IPS-18c (cell line): Measurements from ENCODE around the gene OR12D3.
"Not testable (repeated sequence)": the region's sequence is repeated elsewhere in the genome, so short reads cannot be mapped to it uniquely, and the experiment has no call there.

Experiments used
- H3K4me3 ChIP-seq: 2 replicates; pipeline ENCODE4 v1.7.0; 2013; ENCODE audit warnings: low read depth, mild to moderate bottlenecking, low read length, moderate library complexity; ENCODE audit not compliant: insufficient read depth
- H3K9me3 ChIP-seq: one replicate; pipeline ENCODE4 v1.6.1; 2013; ENCODE audit warnings: mild to moderate bottlenecking, low read length, moderate library complexity; ENCODE audit not compliant: control insufficient read depth, insufficient read depth

Gene OR12D3, protein sequence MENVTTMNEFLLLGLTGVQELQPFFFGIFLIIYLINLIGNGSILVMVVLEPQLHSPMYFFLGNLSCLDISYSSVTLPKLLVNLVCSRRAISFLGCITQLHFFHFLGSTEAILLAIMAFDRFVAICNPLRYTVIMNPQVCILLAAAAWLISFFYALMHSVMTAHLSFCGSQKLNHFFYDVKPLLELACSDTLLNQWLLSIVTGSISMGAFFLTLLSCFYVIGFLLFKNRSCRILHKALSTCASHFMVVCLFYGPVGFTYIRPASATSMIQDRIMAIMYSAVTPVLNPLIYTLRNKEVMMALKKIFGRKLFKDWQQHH

GRCh38 chr6:29375191-29375590, at the start of gene OR12D3:
TSS of gene OR12D3 (minus strand) at chr6:29375291. CDS start at chr6:29375287, 4 bp downstream.
- no peaks in the 10 kb centered on the region for H3K9me3 ChIP-seq
- no peak within 1 kb of the TSS for H3K4me3 ChIP-seq

GRCh38 chr6:29424575-29424974, 49.5 kb upstream of the OR12D3 start:
- Histone ChIP-seq H3K4me3 (no peak overlapping the region), H3K9me3 (no peaks in the 10 kb centered on the region)

GRCh38 chr6:29424168-29424567, 49.1 kb upstream of the OR12D3 start:
- H3K4me3 ChIP-seq, result no peak overlapping the region

DNA sequence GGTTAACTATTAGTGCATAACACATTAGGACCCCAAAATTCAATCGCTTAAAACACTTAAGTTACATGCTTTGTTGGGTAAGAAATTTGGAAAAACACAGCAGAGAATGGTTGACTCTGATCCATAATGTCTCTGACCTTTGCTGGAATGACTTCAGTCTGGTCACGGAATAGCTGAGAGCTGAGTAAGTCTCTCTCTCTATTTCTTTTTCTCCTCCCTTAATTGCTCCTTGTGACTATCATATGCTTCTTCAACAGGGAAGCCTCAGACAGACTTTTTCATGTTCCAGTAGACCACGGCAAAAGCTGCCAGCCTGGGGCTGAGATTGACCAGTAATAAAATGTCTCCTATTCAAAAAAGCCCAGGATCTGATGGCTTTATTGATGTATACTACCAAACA, 44.4 kb upstream of the OR12D3 start:
- no peaks in the 10 kb centered on the region for H3K9me3 ChIP-seq
- H3K4me3 ChIP-seq, result no peak overlapping the region

More at GRCh38 chr6:29424168-29424567, 49.1 kb upstream of the OR12D3 start:
- H3K9me3 ChIP-seq, result no peaks in the 10 kb centered on the region

DNA sequence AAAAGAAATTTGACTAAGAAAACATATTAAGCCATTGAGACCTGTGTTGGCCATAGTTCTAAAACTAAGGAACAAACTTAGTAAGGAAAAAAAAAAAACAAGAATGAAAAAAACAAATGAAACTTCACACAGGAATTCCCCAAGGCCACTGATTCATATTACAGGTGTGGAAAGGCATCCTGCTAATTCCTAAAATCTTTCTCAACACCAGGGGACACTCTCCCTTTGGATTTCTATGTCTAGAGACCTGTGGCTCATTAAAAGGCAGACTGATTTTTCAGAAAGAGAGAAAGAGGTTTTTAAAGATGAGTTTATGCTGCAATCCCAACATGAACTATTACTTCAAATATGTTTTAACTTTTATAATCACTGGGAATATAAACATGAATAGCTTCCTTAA, 39.5 kb upstream of the OR12D3 start, which contains the start of gene OR12D1:
TSS of gene OR12D1 (plus strand) at position 341 of the 400 bp plus-strand sequence.
- H3K9me3 ChIP-seq, result peaks cover 2% of the 10 kb centered on the region
- no peak within 1 kb of the TSS for H3K4me3 ChIP-seq

DNA sequence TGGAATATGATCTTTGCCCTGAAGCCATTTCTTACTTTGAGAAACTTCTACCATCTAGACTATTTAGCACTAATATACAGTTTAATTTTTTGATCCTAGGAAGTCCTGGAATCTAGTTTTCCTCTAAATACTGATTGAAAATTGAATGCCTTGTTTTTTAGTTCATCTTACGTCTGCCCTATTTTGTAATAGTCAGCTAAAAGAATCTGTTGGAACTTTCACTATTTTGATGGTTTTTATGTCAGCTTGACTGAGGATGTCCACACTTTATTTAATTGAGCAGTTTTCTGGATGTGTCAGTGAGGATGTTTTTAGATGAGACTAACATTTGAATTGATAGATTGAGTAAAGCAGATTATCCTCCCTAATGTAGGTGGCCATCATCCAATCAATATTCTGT, 28.7 kb upstream of the OR12D3 start:
- Histone ChIP-seq H3K4me3 (no peak overlapping the region), H3K9me3 (no peaks in the 10 kb centered on the region)

GRCh38 chr6:29399525-29399924, 24.4 kb upstream of the OR12D3 start:
- Histone ChIP-seq H3K9me3 (no peaks in the 10 kb centered on the region), H3K4me3 (no peak overlapping the region)

DNA sequence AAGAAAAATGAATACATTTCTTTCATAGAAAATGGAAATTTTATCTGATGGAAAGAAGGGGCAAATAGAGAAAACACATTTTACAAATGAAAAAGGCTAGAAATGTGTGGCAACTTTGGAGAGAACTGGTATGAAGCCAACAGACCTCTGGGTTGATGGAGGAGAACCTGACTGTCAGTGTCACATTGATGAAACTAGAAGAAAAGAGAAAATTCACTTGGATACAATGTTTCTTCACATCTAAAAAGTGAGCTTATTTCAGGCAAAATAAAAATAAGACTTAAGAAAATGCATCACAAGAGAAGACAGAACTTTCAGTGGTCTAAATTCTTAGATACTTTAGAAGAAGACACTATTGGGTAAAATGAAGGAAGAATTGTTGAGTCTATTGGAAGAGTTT, 20.2 kb upstream of the OR12D3 start, which contains the start of gene OR12D2:
TSS of gene OR12D2 (plus strand) at position 301 of the 400 bp plus-strand sequence. CDS start 1,069 bp downstream, outside the sequence.
- Histone ChIP-seq H3K9me3 (no peaks in the 10 kb centered on the region), H3K4me3 (no peak within 1 kb of the TSS)

DNA sequence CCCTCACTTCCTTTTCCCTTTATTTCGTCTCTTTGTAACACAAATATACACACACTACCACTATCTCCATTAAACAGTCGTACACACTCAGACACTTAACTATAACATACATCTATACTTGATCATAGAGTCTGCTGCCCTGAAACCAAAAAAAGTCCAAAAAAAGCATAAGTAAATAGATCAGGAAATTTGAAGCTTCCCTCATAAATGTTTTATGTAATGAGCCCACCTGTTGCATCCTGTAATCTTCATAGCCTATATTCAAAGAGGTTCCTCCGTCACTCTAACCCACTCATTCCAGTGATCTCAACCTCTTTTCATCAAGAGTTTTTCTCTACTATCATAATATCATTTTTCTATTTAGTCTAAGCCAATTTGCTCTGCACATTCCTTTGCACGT, 13.4 kb upstream of the OR12D3 start:
- H3K9me3 ChIP-seq, result no peaks in the 10 kb centered on the region
- H3K4me3 ChIP-seq, result no peak overlapping the region

GRCh38 chr6:29376003-29376402, 912 bp upstream of the OR12D3 start:
- Histone ChIP-seq H3K4me3 (no peak overlapping the region), H3K9me3 (no peaks in the 10 kb centered on the region)

- Histone ChIP-seq H3K9me3 (no peaks in the 10 kb centered on the region), H3K4me3 (no peak within 1 kb of the TSS)
Measured at GRCh38 chr6:29368765-29369164, 6.3 kb downstream of the OR12D3 start, which contains the start of gene OR5V1. TSS of gene OR5V1 (minus strand) at chr6:29368865. CDS start at chr6:29356195, 12,670 bp downstream.

DNA sequence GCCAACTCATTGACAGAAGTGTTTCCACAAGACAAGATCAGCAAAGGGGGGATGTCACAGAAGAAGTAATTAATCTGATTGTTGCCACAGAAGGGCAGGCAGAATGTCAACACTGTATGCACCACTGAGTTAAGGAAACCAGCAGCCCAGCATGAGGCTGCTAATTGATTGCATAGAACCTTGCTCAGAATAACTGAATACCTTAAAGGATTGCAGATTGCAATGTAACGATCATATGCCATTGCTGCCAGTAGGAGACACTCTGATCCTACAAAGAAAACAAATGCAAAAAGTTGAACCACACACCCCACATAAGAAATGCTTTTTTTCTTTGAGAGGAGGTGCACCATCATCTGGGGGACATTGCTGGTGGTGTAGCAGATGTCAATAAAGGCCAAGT, 19.5 kb downstream of the OR12D3 start:
- H3K9me3 ChIP-seq, result no peaks in the 10 kb centered on the region
- no peak overlapping the region for H3K4me3 ChIP-seq

DNA sequence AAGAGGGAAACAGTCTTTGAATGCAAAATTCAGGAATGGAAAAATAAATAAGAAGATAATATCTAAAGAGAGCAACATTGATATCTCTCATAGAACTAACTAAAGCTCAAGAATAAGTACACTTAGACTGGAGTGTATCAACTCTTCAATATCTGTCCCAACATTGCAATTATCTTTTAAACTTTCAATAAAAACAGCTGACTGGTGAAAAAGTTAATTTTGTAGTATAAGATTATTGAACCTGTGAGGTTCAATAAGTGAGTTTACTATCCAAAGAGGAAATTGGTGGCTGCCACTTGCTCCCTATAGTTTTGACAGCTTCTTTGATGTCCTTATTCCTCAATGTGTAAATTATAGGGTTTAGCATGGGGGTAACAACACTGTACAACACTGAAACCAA, 20.1 kb downstream of the OR12D3 start:
- Histone ChIP-seq H3K4me3 (no peak overlapping the region), H3K9me3 (no peaks in the 10 kb centered on the region)

DNA sequence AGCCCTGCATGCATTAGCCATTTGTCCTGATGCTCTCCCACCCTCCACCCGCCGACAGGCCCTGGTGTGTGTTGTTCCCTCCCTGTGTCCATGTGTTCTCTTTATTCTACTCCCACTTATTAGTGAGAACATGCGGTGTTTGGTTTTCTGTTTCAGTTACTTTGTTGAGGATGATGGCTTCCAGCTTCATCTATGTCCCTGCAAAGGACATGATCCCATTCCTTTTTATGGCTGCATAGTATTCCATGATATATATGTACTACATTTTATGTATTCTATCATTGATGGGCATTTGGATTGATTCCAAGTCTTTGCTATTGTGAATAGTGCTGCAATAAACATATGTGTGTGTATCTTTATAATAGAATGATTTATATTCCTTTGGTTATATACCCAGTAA, 25.7 kb downstream of the OR12D3 start:
- not testable (repeated sequence) for H3K9me3 ChIP-seq, H3K4me3 ChIP-seq

DNA sequence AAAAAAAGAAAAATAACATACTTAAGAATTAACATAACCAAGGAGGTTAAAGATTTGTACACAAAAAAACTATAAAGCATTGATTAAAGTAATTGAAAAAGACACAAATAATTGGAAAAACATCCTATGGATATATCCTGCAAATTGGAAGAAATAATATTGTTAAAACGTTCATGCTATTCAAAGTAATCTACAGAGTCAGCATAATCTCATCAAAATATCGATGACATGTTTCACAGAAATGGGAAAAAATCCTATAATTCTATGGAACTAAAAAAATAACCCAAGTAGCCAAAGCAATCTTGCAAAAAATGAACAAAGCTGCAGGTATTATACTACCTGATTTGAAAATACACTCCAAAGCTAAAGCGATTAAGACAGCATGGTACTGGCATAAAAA, 29.7 kb downstream of the OR12D3 start:
- Histone ChIP-seq H3K9me3 (no peaks in the 10 kb centered on the region), H3K4me3 (no peak overlapping the region)

DNA sequence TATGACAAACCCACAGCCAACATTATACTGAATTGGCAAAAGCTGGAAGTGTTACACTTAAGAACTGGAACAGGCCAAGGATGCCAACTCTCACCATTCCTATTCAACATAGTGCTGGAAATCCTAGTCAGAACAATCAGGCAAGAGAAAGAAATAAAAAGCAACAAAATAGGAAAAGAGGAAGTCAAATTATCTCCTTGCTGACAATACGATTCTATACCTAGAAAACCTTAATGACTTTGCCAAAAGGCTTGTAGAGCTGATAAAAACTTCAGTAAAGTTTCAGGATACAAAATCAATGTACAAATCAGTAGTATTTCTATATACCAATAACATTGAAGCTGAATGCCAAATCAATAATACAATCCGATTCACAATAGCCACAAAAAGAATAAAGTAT, 38.8 kb downstream of the OR12D3 start:
- Histone ChIP-seq H3K9me3 (no peaks in the 10 kb centered on the region), H3K4me3 (no peak overlapping the region)

DNA sequence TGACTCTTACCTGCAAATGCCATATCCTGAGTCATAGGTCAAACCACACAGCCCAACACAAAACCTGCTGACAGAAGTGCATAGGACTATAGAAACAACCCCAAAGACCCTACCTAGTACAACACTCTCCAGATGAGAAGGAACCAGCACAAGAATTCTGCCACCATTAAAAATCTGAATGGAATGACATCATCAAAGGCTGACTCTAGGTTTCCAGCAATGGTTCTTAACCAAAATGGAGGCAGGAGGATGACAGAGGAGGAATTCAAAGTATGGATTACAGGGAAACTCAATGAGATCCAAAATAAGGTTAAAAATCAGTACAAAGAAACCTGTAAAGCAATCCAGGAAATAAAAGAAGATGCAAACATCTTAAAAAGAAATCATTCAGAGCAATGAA, 42.4 kb downstream of the OR12D3 start:
- Histone ChIP-seq H3K4me3 (no peak overlapping the region), H3K9me3 (no peaks in the 10 kb centered on the region)

DNA sequence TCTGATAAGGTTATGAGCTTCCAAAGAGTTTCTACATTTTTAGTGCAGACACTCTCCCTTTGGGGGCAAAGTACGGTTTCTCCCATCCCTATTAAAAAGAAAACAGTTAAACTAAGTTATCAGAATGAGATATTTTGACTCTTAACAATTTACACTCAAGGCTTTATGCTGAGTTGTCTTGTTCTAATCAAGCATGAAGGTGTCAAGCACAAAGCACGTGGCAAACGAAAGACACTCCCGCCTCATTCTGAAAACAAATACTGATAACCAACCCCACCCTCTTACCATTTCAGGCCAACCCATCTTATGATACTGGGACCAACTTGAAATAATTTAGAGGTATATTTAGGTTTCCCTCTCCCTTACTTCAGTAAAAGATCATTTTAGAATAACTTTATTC, 49.3 kb downstream of the OR12D3 start:
- Histone ChIP-seq H3K4me3 (no peak overlapping the region), H3K9me3 (no peaks in the 10 kb centered on the region)
